WERI-Rb-1 (cell line): ENCODE data around the gene FAR1.

Source experiments
- DNase-seq: peaks from one replicate; pipeline ENCODE4 v3.0.0-alpha.2; 2020
- H3K27ac ChIP-seq: fragments of 250-450 bp; sonication (Bioruptor Pico); 2 replicates; pipeline ENCODE4 v1.5.1; 2020; ENCODE audit warnings: mild to moderate bottlenecking, moderate library complexity
- H3K27me3 ChIP-seq: fragments of 250-450 bp; sonication (Bioruptor Pico); 2 replicates; pipeline ENCODE4 v1.5.1; 2021; ENCODE audit warnings: mild to moderate bottlenecking, low read depth, moderate library complexity; ENCODE audit not compliant: insufficient read depth, severe bottlenecking
- H3K36me3 ChIP-seq: fragments of 250-450 bp; sonication (Bioruptor Pico); 2 replicates; pipeline ENCODE4 v1.5.1; 2020; ENCODE audit warnings: mild to moderate bottlenecking, moderate library complexity
- H3K4me3 ChIP-seq: 2 replicates; pipeline ENCODE4 v1.5.1; 2011; ENCODE audit warnings: low read depth, mild to moderate bottlenecking, control low read depth, low read length
- H3K9me3 ChIP-seq: fragments of 250-450 bp; sonication (Bioruptor Pico); 2 replicates; pipeline ENCODE4 v1.5.1; 2021; ENCODE audit warnings: mild to moderate bottlenecking, moderate library complexity; ENCODE audit not compliant: severe bottlenecking
- CTCF ChIP-seq: IDR thresholded peaks from 2 replicates; pipeline ENCODE4 v1.5.1; 2011; ENCODE audit warnings: low read depth, mild to moderate bottlenecking, control low read depth, inconsistent platforms, low read length

Gene FAR1

GRCh38 chr11:13668957-13669521 lies 571 bp downstream of the FAR1 start:
- Histone ChIP-seq H3K9me3 (no peaks in the 10 kb centered on the region), H3K36me3 (peaks cover 13% of the 10 kb centered on the region), H3K27me3 (no peaks in the 10 kb centered on the region), H3K27ac (peak overlapping the region; percentile 85), H3K4me3 (peak overlapping the region; percentile 91)
- no peak for TF ChIP-seq CTCF
- peak; percentile 39 for DNase-seq

GRCh38 chr11:13669544-13670488 lies 1.3 kb downstream of the FAR1 start:
- H3K27ac ChIP-seq, result peak overlapping the region; percentile 85
- H3K9me3 ChIP-seq, result no peaks in the 10 kb centered on the region
- TF ChIP-seq CTCF, result no peak
- peak overlapping the region; percentile 91 for H3K4me3 ChIP-seq
- DNase-seq, result no peak
- peaks cover 13% of the 10 kb centered on the region for H3K36me3 ChIP-seq
- H3K27me3 ChIP-seq, result no peaks in the 10 kb centered on the region

- TF ChIP-seq CTCF, result no peak
- no peak overlapping the region for H3K27ac ChIP-seq
- DNase-seq, result no peak
- peaks cover 13% of the 10 kb centered on the region for H3K36me3 ChIP-seq
- no peaks in the 10 kb centered on the region for H3K27me3 ChIP-seq
- H3K4me3 ChIP-seq, result no peak overlapping the region
- no peaks in the 10 kb centered on the region for H3K9me3 ChIP-seq
Observed at GRCh38 chr11:13672576-13673210, 4.2 kb downstream of the FAR1 start.

- H3K27ac ChIP-seq, result no peak overlapping the region
Observed at GRCh38 chr11:13674799-13675509, 6.5 kb downstream of the FAR1 start.

More at GRCh38 chr11:13674799-13675509, 6.5 kb downstream of the FAR1 start:
- no peaks in the 10 kb centered on the region for H3K9me3 ChIP-seq
- DNase-seq, result no peak
- TF ChIP-seq CTCF, result no peak
- H3K36me3 ChIP-seq, result peaks cover 13% of the 10 kb centered on the region
- H3K4me3 ChIP-seq, result no peak overlapping the region
- no peaks in the 10 kb centered on the region for H3K27me3 ChIP-seq
